Mucosa of stomach (tissue), 1 donor: Measurements from ENCODE around the gene NABP1.

ENCODE experiments used
- H3K27me3 ChIP-seq: one replicate; pipeline ENCODE4 v1.7.0; 2013; ENCODE audit warnings: mild to moderate bottlenecking, low read length; ENCODE audit not compliant: control insufficient read depth, insufficient read depth
- H3K36me3 ChIP-seq: one replicate; pipeline ENCODE4 v1.7.0; 2013; ENCODE audit warnings: low read length; ENCODE audit not compliant: control insufficient read depth, insufficient read depth
- H3K4me1 ChIP-seq: one replicate; pipeline ENCODE4 v1.7.0; 2013; ENCODE audit warnings: mild to moderate bottlenecking, low read length; ENCODE audit not compliant: control insufficient read depth, insufficient read depth
- H3K4me3 ChIP-seq: one replicate; pipeline ENCODE4 v1.7.0; 2013; ENCODE audit warnings: low read length
- H3K9ac ChIP-seq: one replicate; pipeline ENCODE4 v1.7.0; 2013; ENCODE audit warnings: mild to moderate bottlenecking, low read length, moderate library complexity
- H3K9me3 ChIP-seq: one replicate; pipeline ENCODE4 v1.7.0; 2013; ENCODE audit warnings: mild to moderate bottlenecking, low read length, moderate library complexity; ENCODE audit not compliant: control insufficient read depth
- donor health status: Pancreatic carcinoma.

Gene NABP1

GRCh38 chr2:191675807-191676721 lies 1.9 kb upstream of the NABP1 start:
- Histone ChIP-seq H3K27me3 (no peaks in the 10 kb centered on the region), H3K4me3 (no peak overlapping the region), H3K36me3 (no peaks in the 10 kb centered on the region), H3K4me1 (no peaks in the 10 kb centered on the region), H3K9me3 (no peaks in the 10 kb centered on the region), H3K9ac (no peak overlapping the region)

- Histone ChIP-seq H3K9ac (peak overlapping the region; percentile 88), H3K4me1 (no peaks in the 10 kb centered on the region), H3K36me3 (no peaks in the 10 kb centered on the region), H3K9me3 (no peaks in the 10 kb centered on the region), H3K4me3 (peak overlapping the region; percentile 48), H3K27me3 (no peaks in the 10 kb centered on the region)
These were observed 918 bp upstream of the NABP1 start for GRCh38 chr2:191676790-191677645.

- H3K4me3 ChIP-seq = peak overlapping the region; percentile 68
- no peaks in the 10 kb centered on the region for H3K4me1 ChIP-seq
- H3K36me3 ChIP-seq = no peaks in the 10 kb centered on the region
- no peaks in the 10 kb centered on the region for H3K27me3 ChIP-seq
- H3K9me3 ChIP-seq = no peaks in the 10 kb centered on the region
- peak overlapping the region; percentile 88 for H3K9ac ChIP-seq
These were observed 633 bp downstream of the NABP1 start for GRCh38 chr2:191678437-191679100.

- Histone ChIP-seq H3K36me3 (no peaks in the 10 kb centered on the region), H3K9me3 (no peaks in the 10 kb centered on the region), H3K4me3 (no peak overlapping the region), H3K9ac (no peak overlapping the region), H3K4me1 (no peaks in the 10 kb centered on the region), H3K27me3 (no peaks in the 10 kb centered on the region)
These were observed 2.1 kb downstream of the NABP1 start for GRCh38 chr2:191679818-191680600.

- Histone ChIP-seq H3K9me3 (no peaks in the 10 kb centered on the region), H3K4me3 (no peak overlapping the region), H3K27me3 (no peaks in the 10 kb centered on the region), H3K36me3 (no peaks in the 10 kb centered on the region), H3K9ac (no peak overlapping the region), H3K4me1 (no peaks in the 10 kb centered on the region)
These were observed 2.7 kb downstream of the NABP1 start for GRCh38 chr2:191680639-191681038.

- Histone ChIP-seq H3K4me3 (no peak overlapping the region), H3K27me3 (no peaks in the 10 kb centered on the region), H3K9me3 (no peaks in the 10 kb centered on the region), H3K36me3 (no peaks in the 10 kb centered on the region), H3K9ac (no peak overlapping the region), H3K4me1 (no peaks in the 10 kb centered on the region)
These were observed 4.2 kb downstream of the NABP1 start for GRCh38 chr2:191682126-191682525.

- Histone ChIP-seq H3K36me3 (no peaks in the 10 kb centered on the region), H3K9me3 (no peaks in the 10 kb centered on the region)
These were observed 8.1 kb downstream of the NABP1 start for GRCh38 chr2:191686066-191686465.

GRCh38 chr2:191686729-191687128 lies 8.8 kb downstream of the NABP1 start:
- H3K36me3 ChIP-seq = no peaks in the 10 kb centered on the region
- H3K9ac ChIP-seq = no peak overlapping the region
- no peaks in the 10 kb centered on the region for H3K27me3 ChIP-seq
- peaks cover 17% of the 10 kb centered on the region for H3K4me1 ChIP-seq
- H3K9me3 ChIP-seq = no peaks in the 10 kb centered on the region
- no peak overlapping the region for H3K4me3 ChIP-seq

More at GRCh38 chr2:191686066-191686465, 8.1 kb downstream of the NABP1 start:
- H3K27me3 ChIP-seq = no peaks in the 10 kb centered on the region
- H3K9ac ChIP-seq = no peak overlapping the region
- no peak overlapping the region for H3K4me3 ChIP-seq
- H3K4me1 ChIP-seq = peaks cover 17% of the 10 kb centered on the region

GRCh38 chr2:191687867-191688266 lies 9.9 kb downstream of the NABP1 start:
- Histone ChIP-seq H3K4me3 (no peak overlapping the region), H3K4me1 (peaks cover 17% of the 10 kb centered on the region), H3K27me3 (no peaks in the 10 kb centered on the region), H3K9ac (no peak overlapping the region), H3K9me3 (no peaks in the 10 kb centered on the region), H3K36me3 (no peaks in the 10 kb centered on the region)

- H3K4me3 ChIP-seq = no peak overlapping the region
- no peaks in the 10 kb centered on the region for H3K9me3 ChIP-seq
- no peak overlapping the region for H3K9ac ChIP-seq
- no peaks in the 10 kb centered on the region for H3K27me3 ChIP-seq
- H3K36me3 ChIP-seq = no peaks in the 10 kb centered on the region
- H3K4me1 ChIP-seq = peaks cover 17% of the 10 kb centered on the region
These were observed 11.2 kb downstream of the NABP1 start for GRCh38 chr2:191688934-191689695.

- no peak overlapping the region for H3K4me3 ChIP-seq
These were observed 12.4 kb downstream of the NABP1 start for GRCh38 chr2:191690327-191690726.

More at GRCh38 chr2:191690327-191690726, 12.4 kb downstream of the NABP1 start:
- Histone ChIP-seq H3K4me1 (peaks cover 17% of the 10 kb centered on the region), H3K36me3 (no peaks in the 10 kb centered on the region), H3K9ac (no peak overlapping the region), H3K27me3 (no peaks in the 10 kb centered on the region), H3K9me3 (no peaks in the 10 kb centered on the region)
